H1 (cell line): ENCODE results near the gene FOXL3. TPM values are rescaled to one million over a fixed set of nuclear protein-coding genes. Genes with fewer than 3 reads are reported as not detected.

Experiments used
- RXRA ChIP-seq: IDR thresholded peaks from 2 replicates; pipeline ENCODE4 v1.6.1; 2011; ENCODE audit warnings: low read depth, mild to moderate bottlenecking, low read length, moderate library complexity; ENCODE audit not compliant: insufficient read depth
- TEAD4 ChIP-seq: IDR thresholded peaks from 2 replicates; pipeline ENCODE4 v1.6.1; 2012; ENCODE audit warnings: low read depth, low read length, inconsistent platforms, mixed read lengths
- polyA plus RNA-seq, 7 experiments: library from polyadenylated mRNA; depleted of rRNA in 3 of 7; stranded (reverse) in 5 of 7; unstranded in 2 of 7; fragments of >200 nt in 5 of 7; fragments of 200-250 nt in 2 of 7; gene quantifications; 1 replicate in 5 of 7; 2 replicates in 1 of 7; 4 replicates in 1 of 7; pipeline versions ENCODE4 v1.2.1 to v1.2.3, GENCODE V29; 2011 to 2013; ENCODE audit warnings: missing spikeins in 2 of 7, mixed read lengths in 2 of 7
- total RNA-seq: library from RNA; stranded (reverse); fragmentation: NEBNext Ultra II Directional; extraction: Animal tissue kit (Norgen Biotek cat#: 25700); gene quantifications from 2 replicates; pipeline ENCODE4 v1.2.1, GENCODE V29; 2021

FOXL3 gene
- total and polyA plus RNA-seq, 2 of the 8 experiments (the other 6 are each of a cell fraction or from before 2014, with no cell fraction given) = not detected

- TF ChIP-seq RXRA = no peak
- no peak for TF ChIP-seq TEAD4
- TF ChIP-seq, all 59 proteins: peak for 0
Observed at GRCh38 chr7:323410-323809, 33.4 kb downstream of the FOXL3 start (continued).
